ENCODE measurements around the gene PHIP. TPM values are rescaled to one million over a fixed set of nuclear protein-coding genes. Genes with fewer than 3 reads are reported as not detected.

The PHIP gene
- total and polyA plus RNA-seq, 9 of the 15 experiments (the other 6 are each of a cell fraction or from before 2014, with no cell fraction given), result 8.1 to 36.3 (median 16.5) TPM

DNA sequence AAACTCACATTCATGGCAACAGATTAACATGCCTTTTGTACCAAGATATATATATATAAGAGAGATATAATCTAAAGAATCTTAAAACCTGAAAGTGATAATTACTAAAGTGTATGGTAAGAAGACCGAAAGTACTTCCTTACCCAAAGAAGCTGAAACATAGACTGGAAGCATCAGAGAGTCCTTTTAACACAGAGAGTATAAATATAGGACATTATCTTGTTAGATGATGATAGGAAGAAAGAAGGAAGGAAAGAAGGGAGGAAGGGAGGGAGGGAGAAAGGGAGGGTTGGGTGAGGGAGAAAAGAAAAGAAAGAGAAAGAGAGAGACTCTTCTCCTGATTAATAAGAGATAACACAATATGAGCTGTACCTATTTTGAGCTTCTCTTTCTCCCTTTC lies 68.2 kb downstream of the PHIP start:
- intact Hi-C loops (cut with micrococcal nuclease), result no loop called here
- in situ Hi-C loops (cut with MboI), result no loop called here
- H3K27ac ChIP-seq (ENCODE audit: extremely low read depth, low read depth, low read length), result no peak overlapping the region
- TF ChIP-seq LCOR (CRISPR knock-in tag; IDR thresholded peaks at IDR 0.05) (no peak), SMAD1 (IDR thresholded peaks at IDR 0.05; ENCODE audit: low read depth, low read length, partially characterized antibody) (no peak), SRSF7 (optimal IDR thresholded peaks at IDR 0.05; ENCODE audit: low read depth, low read length) (no peak), BRD4 (IDR thresholded peaks at IDR 0.05) (no peak)
- TF ChIP-seq, protein P1, sequence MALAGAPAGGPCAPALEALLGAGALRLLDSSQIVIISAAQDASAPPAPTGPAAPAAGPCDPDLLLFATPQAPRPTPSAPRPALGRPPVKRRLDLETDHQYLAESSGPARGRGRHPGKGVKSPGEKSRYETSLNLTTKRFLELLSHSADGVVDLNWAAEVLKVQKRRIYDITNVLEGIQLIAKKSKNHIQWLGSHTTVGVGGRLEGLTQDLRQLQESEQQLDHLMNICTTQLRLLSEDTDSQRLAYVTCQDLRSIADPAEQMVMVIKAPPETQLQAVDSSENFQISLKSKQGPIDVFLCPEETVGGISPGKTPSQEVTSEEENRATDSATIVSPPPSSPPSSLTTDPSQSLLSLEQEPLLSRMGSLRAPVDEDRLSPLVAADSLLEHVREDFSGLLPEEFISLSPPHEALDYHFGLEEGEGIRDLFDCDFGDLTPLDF (CRISPR knock-in tag; IDR thresholded peaks at IDR 0.05), result no peak
- TF ChIP-seq, protein P2, sequence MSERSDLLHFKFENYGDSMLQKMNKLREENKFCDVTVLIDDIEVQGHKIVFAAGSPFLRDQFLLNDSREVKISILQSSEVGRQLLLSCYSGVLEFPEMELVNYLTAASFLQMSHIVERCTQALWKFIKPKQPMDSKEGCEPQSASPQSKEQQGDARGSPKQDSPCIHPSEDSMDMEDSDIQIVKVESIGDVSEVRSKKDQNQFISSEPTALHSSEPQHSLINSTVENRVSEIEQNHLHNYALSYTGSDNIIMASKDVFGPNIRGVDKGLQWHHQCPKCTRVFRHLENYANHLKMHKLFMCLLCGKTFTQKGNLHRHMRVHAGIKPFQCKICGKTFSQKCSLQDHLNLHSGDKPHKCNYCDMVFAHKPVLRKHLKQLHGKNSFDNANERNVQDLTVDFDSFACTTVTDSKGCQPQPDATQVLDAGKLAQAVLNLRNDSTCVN (CRISPR knock-in tag; IDR thresholded peaks at IDR 0.05), result no peak
- TF ChIP-seq, protein P3, sequence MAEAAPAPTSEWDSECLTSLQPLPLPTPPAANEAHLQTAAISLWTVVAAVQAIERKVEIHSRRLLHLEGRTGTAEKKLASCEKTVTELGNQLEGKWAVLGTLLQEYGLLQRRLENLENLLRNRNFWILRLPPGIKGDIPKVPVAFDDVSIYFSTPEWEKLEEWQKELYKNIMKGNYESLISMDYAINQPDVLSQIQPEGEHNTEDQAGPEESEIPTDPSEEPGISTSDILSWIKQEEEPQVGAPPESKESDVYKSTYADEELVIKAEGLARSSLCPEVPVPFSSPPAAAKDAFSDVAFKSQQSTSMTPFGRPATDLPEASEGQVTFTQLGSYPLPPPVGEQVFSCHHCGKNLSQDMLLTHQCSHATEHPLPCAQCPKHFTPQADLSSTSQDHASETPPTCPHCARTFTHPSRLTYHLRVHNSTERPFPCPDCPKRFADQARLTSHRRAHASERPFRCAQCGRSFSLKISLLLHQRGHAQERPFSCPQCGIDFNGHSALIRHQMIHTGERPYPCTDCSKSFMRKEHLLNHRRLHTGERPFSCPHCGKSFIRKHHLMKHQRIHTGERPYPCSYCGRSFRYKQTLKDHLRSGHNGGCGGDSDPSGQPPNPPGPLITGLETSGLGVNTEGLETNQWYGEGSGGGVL (CRISPR knock-in tag; IDR thresholded peaks at IDR 0.05), result no peak
- TF ChIP-seq, protein P4, sequence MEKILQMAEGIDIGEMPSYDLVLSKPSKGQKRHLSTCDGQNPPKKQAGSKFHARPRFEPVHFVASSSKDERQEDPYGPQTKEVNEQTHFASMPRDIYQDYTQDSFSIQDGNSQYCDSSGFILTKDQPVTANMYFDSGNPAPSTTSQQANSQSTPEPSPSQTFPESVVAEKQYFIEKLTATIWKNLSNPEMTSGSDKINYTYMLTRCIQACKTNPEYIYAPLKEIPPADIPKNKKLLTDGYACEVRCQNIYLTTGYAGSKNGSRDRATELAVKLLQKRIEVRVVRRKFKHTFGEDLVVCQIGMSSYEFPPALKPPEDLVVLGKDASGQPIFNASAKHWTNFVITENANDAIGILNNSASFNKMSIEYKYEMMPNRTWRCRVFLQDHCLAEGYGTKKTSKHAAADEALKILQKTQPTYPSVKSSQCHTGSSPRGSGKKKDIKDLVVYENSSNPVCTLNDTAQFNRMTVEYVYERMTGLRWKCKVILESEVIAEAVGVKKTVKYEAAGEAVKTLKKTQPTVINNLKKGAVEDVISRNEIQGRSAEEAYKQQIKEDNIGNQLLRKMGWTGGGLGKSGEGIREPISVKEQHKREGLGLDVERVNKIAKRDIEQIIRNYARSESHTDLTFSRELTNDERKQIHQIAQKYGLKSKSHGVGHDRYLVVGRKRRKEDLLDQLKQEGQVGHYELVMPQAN (IDR thresholded peaks at IDR 0.05; ENCODE audit: borderline replicate concordance), result no peak
- ChIA-PET CTCF (ENCODE audit: low intra/inter-chr PET ratio) (no interaction called here), POLR2A (no interaction called here)
- no peak overlapping the region for H2AFZ ChIP-seq (ENCODE audit: low read depth, low read length)
- no peak overlapping the region for H3K9ac ChIP-seq (ENCODE audit: insufficient read depth in 1 of 2, low read depth in 2 of 2, low read length in 2 of 2)
- H3K9me3 ChIP-seq (replicated peaks; ENCODE audit: control insufficient read depth, insufficient read depth, low read depth, low read length), result no peaks in the 10 kb centered on the region
- no peak overlapping the region for H3K4me2 ChIP-seq (ENCODE audit: insufficient read depth, low read length)
- no peaks in the 10 kb centered on the region for H3K79me2 ChIP-seq (ENCODE audit: control insufficient read depth, insufficient read depth, low read length)
- H3K4me3 ChIP-seq, result no peak overlapping the region
- no peaks in the 10 kb centered on the region for H3K4me1 ChIP-seq (replicated peaks in 1 of 2; ENCODE audit: control insufficient read depth in 2 of 2, insufficient read depth in 2 of 2, low read length in 2 of 2)
- no peaks in the 10 kb centered on the region for H4K20me1 ChIP-seq (replicated peaks; ENCODE audit: control insufficient read depth, insufficient read depth, low read length)
- H3K36me3 ChIP-seq (ENCODE audit: control insufficient read depth, insufficient read depth, low read length), result peaks cover 72% of the 10 kb centered on the region; the same call in 2 of the 3 replicates
- DNase-seq (ENCODE audit: extremely low read depth in 1 of 4, low spot score in 3 of 4), result no peak
- WGBS (ENCODE audit: insufficient coverage, low coverage, missing lambda C conversion rate), result 93% methylated on average over 1 of the region's 1 CpG
- no peak for FAIRE-seq
- H3K9me1 ChIP-seq (ENCODE audit: control insufficient read depth, insufficient read depth, low read length), result no peaks in the 10 kb centered on the region
- no peak for ATAC-seq
- no TSS peak for BruUV-seq (replicated peaks)
- H3K27me3 ChIP-seq (ENCODE audit: control insufficient read depth in 2 of 2, insufficient read depth in 2 of 2, low read length in 2 of 2), result no peaks in the 10 kb centered on the region

Data from K562 (cell line).